Cardiac atrium fibroblast (primary cell): ENCODE results near the gene TRIP6. TPM values are rescaled to one million over a fixed set of nuclear protein-coding genes. Genes with fewer than 3 reads are reported as not detected.

Source experiments
- total RNA-seq: library from RNA; depleted of rRNA; stranded (reverse); fragments of >200 nt; gene quantifications from 2 replicates; pipeline ENCODE4 v1.2.3, GENCODE V29; 2015

The TRIP6 gene
- total RNA-seq = 88.0 and 92.2 TPM in 2 replicates

GRCh38 chr7:100867040-100867775 lies at the start of gene TRIP6:
Gene TRIP6 (plus strand): TSS chr7:100867387. CDS start chr7:100867498, 111 bp downstream.

GRCh38 chr7:100827330-100828226 lies 39.6 kb upstream of the TRIP6 start, which contains the start of gene EPHB4:
Gene EPHB4 (minus strand): TSS chr7:100827523. CDS start chr7:100827030, 493 bp downstream.

GRCh38 chr7:100852048-100852872 lies 14.9 kb upstream of the TRIP6 start, which contains the start of gene SLC12A9:
Gene SLC12A9 (plus strand): TSS chr7:100852713. CDS start chr7:100854198, 1,485 bp downstream.

GRCh38 chr7:100874577-100875355 lies 7.6 kb downstream of the TRIP6 start, which contains the start of gene SRRT:
Gene SRRT (plus strand): TSS chr7:100875103. CDS start chr7:100875591, 488 bp downstream.

GRCh38 chr7:100888988-100889750 lies 22.0 kb downstream of the TRIP6 start, which contains the start of gene UFSP1:
Gene UFSP1 (minus strand): TSS chr7:100889715. CDS start chr7:100889271, 444 bp downstream.

GRCh38 chr7:100895701-100895955 lies 28.4 kb downstream of the TRIP6 start, which contains the start of gene ACHE:
Gene ACHE (minus strand): TSS chr7:100895888. CDS start chr7:100894232, 1,656 bp downstream.

Other genes starting within 250 kb of the TRIP6 start
- gene TFR2, start 225.8 kb upstream of the TRIP6 start, total RNA-seq = 2.9 and 4.5 TPM in 2 replicates
- gene ACTL6B, start 210.9 kb upstream of the TRIP6 start, total RNA-seq = not detected in 2 replicates
- gene GNB2, start 193.6 kb upstream of the TRIP6 start, total RNA-seq = 215 and 238 TPM in 2 replicates
- 11.0 and 15.0 TPM in 2 replicates for gene GIGYF1, start 173.1 kb upstream of the TRIP6 start, total RNA-seq
- 21.5 and 28.7 TPM in 2 replicates for gene POP7, start 161.3 kb upstream of the TRIP6 start, total RNA-seq
- not detected in 2 replicates for gene EPO, start 146.9 kb upstream of the TRIP6 start, total RNA-seq
- gene ZAN, start 133.8 kb upstream of the TRIP6 start, total RNA-seq = not detected in 2 replicates
- 44.4 and 46.8 TPM in 2 replicates for gene EPHB4, start 39.9 kb upstream of the TRIP6 start, total RNA-seq
- 13.4 and 16.2 TPM in 2 replicates for gene SLC12A9, start 14.7 kb upstream of the TRIP6 start, total RNA-seq
- 43.1 and 52.2 TPM in 2 replicates for gene SRRT, start 7.7 kb downstream of the TRIP6 start, total RNA-seq
- gene UFSP1, start 22.3 kb downstream of the TRIP6 start, total RNA-seq = 0.49 and 6.0 TPM in 2 replicates
- 0.16 TPM in 1 of 2 replicates, not detected in the other for gene ACHE, start 28.5 kb downstream of the TRIP6 start, total RNA-seq
- not detected in 2 replicates for gene MUC3A, start 82.1 kb downstream of the TRIP6 start, total RNA-seq
- gene MUC12, start 102.2 kb downstream of the TRIP6 start, total RNA-seq = 5.7 TPM in 1 of 2 replicates, not detected in the other
- gene MUC17, start 152.7 kb downstream of the TRIP6 start, total RNA-seq = not detected in 2 replicates
- 10.8 and 14.7 TPM in 2 replicates for gene TRIM56, start 218.1 kb downstream of the TRIP6 start, total RNA-seq